GM18519 (cell line): ENCODE measurements around the gene XAF1.
"Not testable (repeated sequence)": the region's sequence is repeated elsewhere in the genome, so short reads cannot be mapped to it uniquely, and the experiment has no call there.

Source experiments
- ATAC-seq: cut with Tn5 transposase; IDR thresholded peaks from one replicate; pipeline ENCODE4 v1.9.1; 2021; ENCODE audit warnings: mild to moderate bottlenecking, moderate library complexity; ENCODE audit not compliant: unreplicated experiment, low FRiP score

Gene XAF1

DNA sequence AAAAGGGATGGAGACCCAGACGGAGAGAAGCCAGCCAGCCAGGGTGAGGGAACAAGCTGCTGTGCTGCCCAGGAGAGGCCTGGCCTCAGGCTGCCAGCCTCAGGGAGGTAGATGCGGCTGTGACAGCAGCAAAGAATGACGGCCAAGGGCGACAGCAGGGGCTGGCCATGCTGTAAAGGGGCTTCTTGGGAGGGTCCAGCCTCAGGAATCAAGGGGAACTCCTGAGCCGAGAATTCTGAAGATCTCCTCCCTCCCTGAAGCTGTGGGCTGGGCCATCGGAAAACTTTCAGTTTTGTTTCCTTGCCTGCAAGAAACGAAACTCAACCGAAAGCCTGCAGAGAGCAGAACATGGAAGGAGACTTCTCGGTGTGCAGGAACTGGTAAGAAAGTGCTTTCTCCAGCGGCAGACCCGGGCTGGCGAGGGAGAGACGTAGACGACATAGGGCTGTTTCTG, at the start of gene XAF1:
TSS of gene XAF1 (plus strand) at position 316 of the 454 bp plus-strand sequence. CDS start at position 349, 33 bp downstream.
- ATAC-seq: no peak

DNA sequence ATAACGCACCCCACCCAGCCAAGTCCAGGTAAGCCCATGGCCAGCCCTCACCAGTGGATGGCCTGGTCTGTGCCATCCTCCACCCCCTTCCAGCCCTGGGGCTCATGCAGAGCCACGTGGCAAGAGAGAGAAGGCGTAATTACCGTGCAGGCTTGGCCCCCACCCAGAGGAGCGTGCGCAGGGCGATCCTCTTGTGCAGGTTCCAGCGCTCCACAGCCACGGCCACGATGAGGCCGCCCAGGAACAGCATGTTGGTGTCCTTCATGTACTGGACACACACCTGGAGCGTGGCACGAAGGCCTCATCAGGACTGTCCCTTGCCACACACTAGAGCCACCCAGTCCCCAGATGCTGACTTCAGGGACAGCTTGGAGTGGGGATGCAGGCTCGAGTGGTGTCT, 49.3 kb upstream of the XAF1 start:
- ATAC-seq: no peak

DNA sequence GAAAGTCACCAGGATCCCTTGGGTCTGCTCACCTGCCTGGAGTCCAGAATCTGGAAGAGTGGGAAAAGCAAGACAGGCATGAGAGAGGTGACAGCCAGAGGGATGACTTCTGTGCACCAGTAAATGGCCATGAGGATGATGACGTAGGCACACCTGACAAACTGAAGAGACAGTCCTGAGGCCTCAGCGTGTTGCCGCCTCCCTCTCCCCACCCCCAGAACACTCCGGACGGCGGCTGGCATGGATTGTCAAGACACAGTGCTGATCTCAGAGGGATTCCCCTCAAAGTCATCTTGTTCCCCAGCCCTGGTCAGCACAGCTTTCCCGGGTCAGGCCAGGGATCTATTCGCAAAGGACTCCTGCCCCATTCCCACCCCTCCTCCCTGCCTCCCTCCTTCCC, 48.9 kb upstream of the XAF1 start:
- no peak for ATAC-seq

GRCh38 chr17:6708357-6708961, 47.4 kb upstream of the XAF1 start:
- no peak for ATAC-seq

GRCh38 chr17:6710317-6710716, 45.5 kb upstream of the XAF1 start:
- ATAC-seq: no peak

GRCh38 chr17:6711081-6711674, 44.7 kb upstream of the XAF1 start:
- ATAC-seq: no peak

DNA sequence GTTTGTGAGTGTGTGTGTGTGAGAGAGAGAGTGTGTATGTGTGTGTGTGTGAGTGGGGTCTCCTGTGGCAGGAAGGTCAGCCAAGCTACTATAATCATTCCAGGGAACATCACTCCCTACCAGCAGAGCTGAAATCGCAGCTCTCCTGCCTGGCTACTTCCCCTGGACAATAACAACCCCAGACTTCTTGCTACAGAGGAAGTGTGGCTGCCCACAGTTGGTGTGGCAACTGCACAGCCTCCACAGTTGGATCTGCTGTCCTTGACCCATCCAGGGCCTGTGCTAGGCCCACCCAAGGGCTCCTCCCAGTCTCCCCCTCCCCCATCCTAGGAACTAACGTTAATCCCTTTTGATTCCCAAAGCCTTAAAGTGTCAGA, 44.2 kb upstream of the XAF1 start:
- no peak for ATAC-seq

DNA sequence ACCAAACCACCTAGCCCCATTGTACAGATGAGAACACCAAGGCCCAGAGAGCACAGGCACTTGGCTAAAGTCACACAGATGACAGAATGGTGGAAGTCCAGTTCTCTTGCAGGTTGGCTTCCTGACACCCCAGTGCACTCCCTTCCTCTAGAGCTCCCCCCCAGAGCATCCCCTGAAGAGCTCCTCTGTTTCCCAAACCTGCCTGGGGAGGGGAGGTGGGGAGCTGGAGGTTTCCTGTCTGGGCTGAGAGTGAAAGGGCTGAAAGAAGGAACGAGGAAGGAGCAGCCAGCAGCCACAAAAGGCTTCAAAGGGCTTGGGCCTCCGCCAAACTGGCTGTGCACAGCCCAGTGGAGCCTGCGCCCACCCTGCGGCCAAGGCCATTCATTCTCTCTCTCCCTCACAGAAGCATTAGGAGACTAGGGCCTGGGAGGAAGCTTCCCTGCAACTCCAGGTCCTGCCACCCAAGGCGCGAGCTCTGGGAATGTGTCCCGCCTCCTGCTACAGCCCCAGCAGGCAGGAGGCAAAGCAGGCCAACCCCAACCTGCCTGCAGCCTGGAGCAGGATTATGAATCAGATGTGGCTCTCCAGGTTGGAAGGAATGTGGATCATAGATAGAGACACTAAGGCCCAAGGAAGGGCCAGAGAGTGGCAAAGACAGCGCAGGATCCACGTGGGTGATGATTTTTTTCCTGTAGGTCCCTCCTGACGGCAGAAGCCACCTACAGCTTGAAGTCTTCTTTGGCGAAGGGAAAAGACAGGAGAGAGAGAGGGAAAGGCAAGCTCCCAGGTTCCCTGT, 43.6 kb upstream of the XAF1 start:
- ATAC-seq: no peak

DNA sequence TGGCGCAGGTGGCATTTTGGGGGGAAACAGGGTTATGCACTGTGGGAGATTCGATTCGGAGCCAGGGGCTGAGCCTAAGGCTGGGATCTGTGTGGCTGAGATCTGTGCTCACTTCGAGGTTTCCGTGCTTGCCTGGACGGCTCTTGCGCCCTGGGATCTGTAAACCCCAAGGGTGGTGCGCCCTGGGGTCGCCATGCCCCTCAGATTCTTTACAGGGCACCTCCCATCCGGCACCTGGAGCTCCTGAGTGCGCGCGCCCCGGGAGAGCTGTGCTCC, 43.1 kb upstream of the XAF1 start:
- no peak for ATAC-seq

DNA sequence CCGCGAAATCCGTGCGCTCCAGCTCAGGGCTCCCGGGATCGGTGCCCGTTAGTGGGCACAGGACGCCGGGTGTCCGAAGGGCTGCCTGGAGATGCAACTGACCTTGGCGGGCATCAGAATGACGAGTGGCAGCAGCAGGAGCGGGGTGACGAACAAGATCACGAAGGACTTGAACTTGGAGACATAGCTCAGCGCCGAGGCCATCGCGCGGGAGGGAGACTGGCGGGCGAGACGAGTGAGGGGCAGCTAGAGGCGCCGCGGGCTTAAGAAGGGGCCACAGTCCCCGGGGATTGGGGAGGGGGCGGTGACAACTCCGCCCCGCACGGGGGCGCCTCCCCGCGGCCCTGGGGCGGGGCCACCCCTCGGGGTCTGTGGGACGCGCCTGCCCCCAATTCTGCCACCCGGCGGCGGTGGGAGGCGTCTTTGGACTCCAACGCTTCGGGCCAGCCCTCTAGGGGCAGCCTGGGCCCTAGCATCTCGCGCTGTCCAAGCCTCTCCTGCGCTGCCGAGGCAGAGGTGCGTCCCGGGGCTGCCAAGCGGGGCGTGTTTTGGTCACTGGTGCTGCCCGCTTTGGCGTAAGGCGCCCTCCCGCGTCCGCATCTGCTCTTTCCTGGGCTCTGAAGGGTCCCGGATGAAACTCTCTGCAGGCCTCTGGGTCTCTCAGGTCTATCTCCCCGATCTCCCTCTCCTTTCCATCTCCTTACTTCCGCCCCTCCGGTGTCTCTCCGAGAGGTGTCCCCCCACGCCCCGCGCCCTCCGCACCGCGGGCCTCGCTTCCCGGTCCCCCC, 42.5 kb upstream of the XAF1 start, which contains the start of gene SLC13A5:
TSS of gene SLC13A5 (minus strand) at position 240 of the 788 bp plus-strand sequence. CDS start at position 204, 36 bp downstream.
- no peak for ATAC-seq

- no peak for ATAC-seq
Observed at GRCh38 chr17:6713918-6714271, 42.0 kb upstream of the XAF1 start.

DNA sequence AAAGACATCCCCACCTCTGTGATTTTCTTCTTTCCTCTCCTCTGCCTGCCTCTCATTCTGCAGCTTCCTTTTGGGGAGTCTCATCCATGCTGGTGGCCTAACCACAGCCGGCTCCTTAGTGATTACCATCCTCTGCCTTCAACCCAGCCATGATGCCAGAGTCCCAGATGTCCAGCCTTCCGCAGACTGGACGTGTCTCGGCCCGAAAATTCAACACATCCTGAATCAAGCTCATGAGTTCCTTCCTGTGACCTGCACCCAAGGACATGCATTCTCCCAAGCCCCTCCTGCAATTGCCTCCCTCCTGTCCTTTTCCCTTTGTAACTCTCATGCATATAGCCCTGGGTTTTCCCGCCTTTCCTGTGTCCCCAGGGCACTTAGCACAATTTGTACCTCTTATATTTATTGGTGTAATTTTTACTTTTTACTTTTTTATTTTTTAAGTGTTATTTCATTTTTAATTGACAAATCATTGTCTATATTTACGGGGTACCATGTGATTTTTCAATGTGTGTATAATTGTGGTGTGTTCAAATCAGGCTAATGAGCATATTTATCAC, 41.5 kb upstream of the XAF1 start:
- ATAC-seq: no peak

DNA sequence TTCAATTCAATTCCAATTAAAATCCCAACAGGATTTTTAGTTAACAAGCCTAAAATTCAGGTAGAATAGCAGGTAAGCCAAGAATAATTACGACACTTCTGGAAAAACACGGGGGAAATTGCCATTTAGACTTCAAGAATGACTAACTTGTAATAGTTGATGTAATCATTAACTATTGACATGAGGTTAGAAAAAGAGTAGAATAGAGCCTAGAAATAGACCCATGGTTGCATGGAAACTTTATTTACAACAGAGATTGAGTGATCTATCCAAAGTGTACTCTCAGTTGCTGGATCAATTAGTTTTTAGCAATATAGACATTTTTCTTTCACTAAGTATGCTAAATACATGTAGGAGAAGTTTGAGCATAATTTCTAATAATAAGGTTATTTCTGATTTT, 39.1 kb upstream of the XAF1 start:
- no peak for ATAC-seq

DNA sequence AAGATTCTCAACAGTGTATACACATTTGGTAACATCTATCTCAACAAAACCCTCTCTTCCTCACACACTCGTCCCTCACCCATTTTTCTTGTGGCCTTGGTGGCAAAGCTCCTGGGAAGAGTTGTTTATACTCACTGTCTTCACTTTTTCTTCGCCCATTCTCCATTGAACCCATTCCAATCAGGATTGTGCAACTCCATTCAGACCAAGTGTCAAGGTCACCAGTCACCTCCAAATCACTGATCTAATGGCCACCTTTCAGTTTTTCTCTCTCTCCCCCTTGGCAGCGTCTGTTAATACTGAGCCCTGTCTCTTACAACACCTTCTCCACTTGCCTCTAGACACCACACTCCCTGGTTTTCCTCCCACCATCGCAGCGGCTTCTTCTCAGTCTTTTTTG, 34.1 kb upstream of the XAF1 start:
- no peak for ATAC-seq

DNA sequence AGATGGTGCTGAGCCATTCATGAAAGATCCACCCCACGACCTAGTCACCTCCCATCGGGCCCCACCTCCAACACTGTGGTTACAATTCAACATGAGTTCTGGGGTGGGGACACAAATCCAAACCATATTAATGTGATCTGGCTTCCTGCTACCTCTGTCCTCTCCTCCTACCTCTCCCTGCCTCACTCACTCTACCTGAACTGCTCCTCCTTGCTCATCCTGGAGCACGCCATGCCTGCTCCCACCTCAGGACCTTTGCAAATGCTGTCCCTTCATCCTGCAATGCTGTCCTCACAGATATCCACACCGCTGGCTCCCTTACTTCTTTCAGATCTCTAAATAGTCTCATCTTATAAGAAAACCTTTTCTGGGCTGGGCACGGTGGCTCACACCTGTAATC, 31.8 kb upstream of the XAF1 start:
- no peak for ATAC-seq

DNA sequence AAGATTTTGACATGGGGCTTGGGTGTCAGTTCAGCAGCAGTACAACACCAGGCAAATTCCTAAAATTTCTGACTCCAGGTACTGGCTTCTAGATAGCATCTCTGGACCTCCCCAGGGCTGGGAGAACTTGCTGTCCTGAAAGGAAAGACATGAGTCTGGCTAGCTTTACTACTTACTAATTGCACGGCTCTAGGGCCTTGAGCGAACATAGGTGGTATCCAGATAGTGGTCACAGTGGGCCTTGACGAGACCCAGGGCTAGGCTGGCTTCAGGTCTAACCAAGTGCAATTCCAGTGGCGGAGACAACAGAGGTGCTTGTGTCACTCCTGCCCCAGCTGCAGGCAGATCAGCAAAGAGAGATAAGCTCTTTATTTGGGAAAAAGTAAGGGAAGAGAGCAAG, 26.3 kb upstream of the XAF1 start:
- no peak for ATAC-seq

- not testable (repeated sequence) for ATAC-seq
Observed at GRCh38 chr17:6746665-6747064, 9.2 kb upstream of the XAF1 start.

GRCh38 chr17:6748617-6749016, 7.2 kb upstream of the XAF1 start:
- ATAC-seq: no peak

- ATAC-seq: no peak
Observed at GRCh38 chr17:6749519-6749918, 6.3 kb upstream of the XAF1 start.

GRCh38 chr17:6752068-6752909, 3.6 kb upstream of the XAF1 start:
- no peak for ATAC-seq
